GM23338 (cell line): ENCODE data around the gene CDKN1A. TPM values are rescaled to one million over a fixed set of nuclear protein-coding genes. Genes with fewer than 3 reads are reported as not detected.
A peak's percentile ranks its signal among the peaks of the same experiment; 100 is the strongest.

Source experiments
- ATAC-seq: fragments of 200-7000 bp; cut with Tn5 transposase; 3 replicates; pipeline ENCODE4 v1.9.1; 2020
- DNase-seq: peaks from one replicate; pipeline ENCODE4 v3.0.0-alpha.2; 2015; ENCODE audit warnings: low spot score
- H2AFZ ChIP-seq: fragments of 200-600 bp; sonication (generic); 2 replicates; pipeline ENCODE4 v1.8.0; 2016; ENCODE audit warnings: antibody characterized with exemption, mild to moderate bottlenecking, moderate library complexity
- H3F3A ChIP-seq: fragments of 200-600 bp; sonication (generic); replicated peaks from 2 replicates; pipeline ENCODE4 v1.8.0; 2017; ENCODE audit warnings: antibody characterized with exemption, mixed run types, low read depth
- H3K27ac ChIP-seq: fragments of 200-600 bp; sonication (generic); 2 replicates; pipeline ENCODE4 v1.6.1; 2016; ENCODE audit warnings: low read depth
- H3K27me3 ChIP-seq: fragments of 200-600 bp; sonication (generic); 2 replicates; pipeline ENCODE4 v1.8.0; 2016; ENCODE audit warnings: mild to moderate bottlenecking, mixed run types, moderate library complexity; ENCODE audit not compliant: insufficient read depth
- H3K36me3 ChIP-seq: fragments of 200-600 bp; sonication (generic); 2 replicates; pipeline ENCODE4 v1.8.0; 2016; ENCODE audit warnings: mild to moderate bottlenecking; ENCODE audit not compliant: insufficient read depth
- H3K4me1 ChIP-seq: fragments of 200-600 bp; sonication (generic); 2 replicates; pipeline ENCODE4 v1.8.0; 2016; ENCODE audit warnings: mild to moderate bottlenecking, moderate library complexity; ENCODE audit not compliant: insufficient read depth
- H3K4me2 ChIP-seq: fragments of 200-600 bp; sonication (generic); 2 replicates; pipeline ENCODE4 v1.7.1; 2017; ENCODE audit warnings: mixed run types
- H3K4me3 ChIP-seq: fragments of 200-600 bp; sonication (generic); 2 replicates; pipeline ENCODE4 v1.6.1; 2016; ENCODE audit warnings: mixed run types
- H3K79me2 ChIP-seq: fragments of 200-600 bp; sonication (generic); replicated peaks from 2 replicates; pipeline ENCODE4 v1.8.0; 2017; ENCODE audit warnings: mild to moderate bottlenecking; ENCODE audit not compliant: insufficient read depth
- H3K9me2 ChIP-seq: fragments of 200-600 bp; sonication (generic); 2 replicates; pipeline ENCODE4 v1.8.0; 2017; ENCODE audit not compliant: insufficient read depth
- H4K20me1 ChIP-seq: fragments of 200-600 bp; sonication (generic); replicated peaks from 2 replicates; pipeline ENCODE4 v1.8.0; 2017; ENCODE audit warnings: mild to moderate bottlenecking; ENCODE audit not compliant: insufficient read depth
- H3K27ac Mint-ChIP-seq: 2 replicates; pipeline ENCODE4 v1.8.0; 2020; ENCODE audit warnings: inconsistent platforms, mild to moderate bottlenecking, moderate library complexity, mixed read lengths
- H3K27me3 Mint-ChIP-seq: 3 replicates; pipeline ENCODE4 v1.8.0; 2022; ENCODE audit warnings: low read depth, mild to moderate bottlenecking, moderate library complexity, mixed read lengths, inconsistent platforms; ENCODE audit not compliant: insufficient read depth, poor library complexity
- H3K36me3 Mint-ChIP-seq: 3 replicates; pipeline ENCODE4 v1.8.0; 2021; ENCODE audit warnings: low read depth, mild to moderate bottlenecking, inconsistent platforms, moderate library complexity, mixed read lengths
- H3K4me1 Mint-ChIP-seq: 3 replicates; pipeline ENCODE4 v1.8.0; 2020; ENCODE audit warnings: mild to moderate bottlenecking, inconsistent platforms, mixed read lengths
- H3K4me3 Mint-ChIP-seq: 3 replicates; pipeline ENCODE4 v1.8.0; 2021; ENCODE audit warnings: moderate library complexity, mild to moderate bottlenecking, inconsistent platforms, mixed read lengths
- H3K9me3 Mint-ChIP-seq: 3 replicates; pipeline ENCODE4 v1.8.0; 2020; ENCODE audit warnings: moderate library complexity, mild to moderate bottlenecking, inconsistent platforms, mixed read lengths
- EZH2 ChIP-seq: fragments of 200-600 bp; sonication (generic); IDR thresholded peaks from one replicate; pipeline ENCODE4 v1.8.0; 2017; ENCODE audit warnings: antibody characterized with exemption, mild to moderate bottlenecking, low read depth; ENCODE audit not compliant: unreplicated experiment
- EZH2phosphoT487 ChIP-seq: fragments of 200-600 bp; sonication (generic); IDR thresholded peaks from one replicate; pipeline ENCODE4 v1.8.1; 2018; ENCODE audit warnings: antibody characterized with exemption; ENCODE audit not compliant: unreplicated experiment
- JUNB ChIP-seq: IDR thresholded peaks from one replicate; pipeline ENCODE4 v1.6.1; 2016; ENCODE audit warnings: antibody characterized with exemption; ENCODE audit not compliant: unreplicated experiment
- POLR2AphosphoS5 ChIP-seq: IDR thresholded peaks from 2 replicates; pipeline ENCODE4 v1.6.1; 2016; ENCODE audit warnings: antibody characterized with exemption, low read depth
- STAT1 ChIP-seq: IDR thresholded peaks from one replicate; pipeline ENCODE4 v1.6.1; 2016; ENCODE audit warnings: antibody characterized with exemption; ENCODE audit not compliant: unreplicated experiment
- ZNF114 ChIP-seq: fragments of 250-450 bp; sonication (Bioruptor Pico); IDR thresholded peaks from 2 replicates; pipeline ENCODE4 v1.5.0; 2020; ENCODE audit warnings: mild to moderate bottlenecking, moderate library complexity
- ZNF331 ChIP-seq: fragments of 250-450 bp; sonication (Bioruptor Pico); IDR thresholded peaks from 2 replicates; pipeline ENCODE4 v1.5.0; 2020; ENCODE audit warnings: low read depth, mild to moderate bottlenecking, moderate library complexity
- polyA plus RNA-seq: library from polyadenylated mRNA; unstranded; fragments of >200 nt; fragmentation: Nextera tagmentation; extraction: Ambion mirVana; gene quantifications from 2 replicates; pipeline ENCODE4 v1.2.1, GENCODE V29; 2016
- total RNA-seq: library from RNA; depleted of rRNA; stranded (reverse); fragments of >200 nt; shearing (Covaris generic); gene quantifications from 2 replicates; pipeline ENCODE4 v1.2.3, GENCODE V29; 2014
- TF ChIP-seq, protein P1 (sequence below), 2 experiments: fragments of 200-600 bp in 1 of 2; sonication (generic) in 1 of 2; conservative IDR thresholded peaks; 2 replicates each; pipeline versions ENCODE4 v1.5.1 to v1.6.1; 2016 to 2017; ENCODE audit warnings: antibody characterized with exemption in 2 of 2, low read depth in 2 of 2, mild to moderate bottlenecking in 2 of 2, moderate library complexity in 1 of 2
- TF ChIP-seq, protein P2 (sequence below): fragments of 250-450 bp; sonication (Bioruptor Pico); IDR thresholded peaks from 2 replicates; pipeline ENCODE4 v1.5.0; 2020; ENCODE audit warnings: mild to moderate bottlenecking, moderate library complexity
- TF ChIP-seq, protein P3 (sequence below): IDR thresholded peaks from one replicate; pipeline ENCODE4 v1.6.1; 2018; ENCODE audit warnings: antibody characterized with exemption; ENCODE audit not compliant: unreplicated experiment

CDKN1A gene
- total and polyA plus RNA-seq, 2 experiments from 2014 or later, result 31.5 to 45.6 TPM

DNA sequence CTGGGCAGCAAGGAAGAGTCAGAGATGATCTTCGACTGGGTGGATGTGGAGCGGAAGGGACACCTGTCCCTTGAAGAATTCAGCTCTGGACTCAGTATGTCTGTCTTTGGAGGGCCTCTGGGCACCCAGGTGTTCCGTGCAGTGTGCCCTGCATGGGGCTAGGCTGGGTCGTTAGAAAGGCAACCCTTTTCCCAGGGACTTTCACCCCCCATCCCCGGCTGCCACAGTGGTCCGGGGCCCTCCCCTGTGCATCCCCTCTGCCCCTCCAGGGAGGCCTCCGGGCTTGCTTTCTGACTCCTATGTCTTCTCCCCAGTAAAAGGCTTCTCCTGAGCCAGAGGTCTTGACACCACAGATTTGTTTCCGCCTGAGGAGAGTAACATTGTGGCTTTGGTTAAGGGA, 35.3 kb downstream of the CDKN1A start:
- H3K4me1 Mint-ChIP-seq, result no peaks in the 10 kb centered on the region
- no peak for DNase-seq

DNA sequence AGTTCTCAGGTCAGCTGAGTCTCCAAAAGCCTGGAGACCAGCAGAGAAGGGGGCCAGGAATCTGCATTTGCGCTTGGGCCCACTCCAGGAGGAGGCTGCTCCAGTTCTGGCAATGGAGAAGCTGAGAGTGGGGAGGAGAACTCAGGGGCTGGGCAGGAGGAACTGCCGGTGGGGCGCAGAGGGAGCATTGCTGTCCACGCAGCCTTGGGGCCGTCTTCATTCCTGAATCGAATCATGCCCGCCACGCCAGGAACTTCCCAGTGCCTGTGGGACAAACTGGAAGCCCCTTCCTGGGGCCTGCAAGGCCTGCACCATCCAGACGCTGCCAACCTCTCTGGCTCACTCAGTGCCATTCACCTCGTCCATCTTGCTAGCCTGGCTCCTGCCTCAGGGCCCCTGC, 36.0 kb downstream of the CDKN1A start:
- no peak overlapping the region for H3K27ac ChIP-seq
- no peak overlapping the region for H3K4me2 ChIP-seq
- no peaks in the 10 kb centered on the region for H3K27me3 ChIP-seq
- TF ChIP-seq, protein P1, sequence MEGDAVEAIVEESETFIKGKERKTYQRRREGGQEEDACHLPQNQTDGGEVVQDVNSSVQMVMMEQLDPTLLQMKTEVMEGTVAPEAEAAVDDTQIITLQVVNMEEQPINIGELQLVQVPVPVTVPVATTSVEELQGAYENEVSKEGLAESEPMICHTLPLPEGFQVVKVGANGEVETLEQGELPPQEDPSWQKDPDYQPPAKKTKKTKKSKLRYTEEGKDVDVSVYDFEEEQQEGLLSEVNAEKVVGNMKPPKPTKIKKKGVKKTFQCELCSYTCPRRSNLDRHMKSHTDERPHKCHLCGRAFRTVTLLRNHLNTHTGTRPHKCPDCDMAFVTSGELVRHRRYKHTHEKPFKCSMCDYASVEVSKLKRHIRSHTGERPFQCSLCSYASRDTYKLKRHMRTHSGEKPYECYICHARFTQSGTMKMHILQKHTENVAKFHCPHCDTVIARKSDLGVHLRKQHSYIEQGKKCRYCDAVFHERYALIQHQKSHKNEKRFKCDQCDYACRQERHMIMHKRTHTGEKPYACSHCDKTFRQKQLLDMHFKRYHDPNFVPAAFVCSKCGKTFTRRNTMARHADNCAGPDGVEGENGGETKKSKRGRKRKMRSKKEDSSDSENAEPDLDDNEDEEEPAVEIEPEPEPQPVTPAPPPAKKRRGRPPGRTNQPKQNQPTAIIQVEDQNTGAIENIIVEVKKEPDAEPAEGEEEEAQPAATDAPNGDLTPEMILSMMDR (conservative IDR thresholded peaks at IDR 0.05; ENCODE audit: low read depth in 2 of 2), result no peak
- no peak for TF ChIP-seq JUNB
- TF ChIP-seq POLR2AphosphoS5, result no peak
- TF ChIP-seq, protein P2, sequence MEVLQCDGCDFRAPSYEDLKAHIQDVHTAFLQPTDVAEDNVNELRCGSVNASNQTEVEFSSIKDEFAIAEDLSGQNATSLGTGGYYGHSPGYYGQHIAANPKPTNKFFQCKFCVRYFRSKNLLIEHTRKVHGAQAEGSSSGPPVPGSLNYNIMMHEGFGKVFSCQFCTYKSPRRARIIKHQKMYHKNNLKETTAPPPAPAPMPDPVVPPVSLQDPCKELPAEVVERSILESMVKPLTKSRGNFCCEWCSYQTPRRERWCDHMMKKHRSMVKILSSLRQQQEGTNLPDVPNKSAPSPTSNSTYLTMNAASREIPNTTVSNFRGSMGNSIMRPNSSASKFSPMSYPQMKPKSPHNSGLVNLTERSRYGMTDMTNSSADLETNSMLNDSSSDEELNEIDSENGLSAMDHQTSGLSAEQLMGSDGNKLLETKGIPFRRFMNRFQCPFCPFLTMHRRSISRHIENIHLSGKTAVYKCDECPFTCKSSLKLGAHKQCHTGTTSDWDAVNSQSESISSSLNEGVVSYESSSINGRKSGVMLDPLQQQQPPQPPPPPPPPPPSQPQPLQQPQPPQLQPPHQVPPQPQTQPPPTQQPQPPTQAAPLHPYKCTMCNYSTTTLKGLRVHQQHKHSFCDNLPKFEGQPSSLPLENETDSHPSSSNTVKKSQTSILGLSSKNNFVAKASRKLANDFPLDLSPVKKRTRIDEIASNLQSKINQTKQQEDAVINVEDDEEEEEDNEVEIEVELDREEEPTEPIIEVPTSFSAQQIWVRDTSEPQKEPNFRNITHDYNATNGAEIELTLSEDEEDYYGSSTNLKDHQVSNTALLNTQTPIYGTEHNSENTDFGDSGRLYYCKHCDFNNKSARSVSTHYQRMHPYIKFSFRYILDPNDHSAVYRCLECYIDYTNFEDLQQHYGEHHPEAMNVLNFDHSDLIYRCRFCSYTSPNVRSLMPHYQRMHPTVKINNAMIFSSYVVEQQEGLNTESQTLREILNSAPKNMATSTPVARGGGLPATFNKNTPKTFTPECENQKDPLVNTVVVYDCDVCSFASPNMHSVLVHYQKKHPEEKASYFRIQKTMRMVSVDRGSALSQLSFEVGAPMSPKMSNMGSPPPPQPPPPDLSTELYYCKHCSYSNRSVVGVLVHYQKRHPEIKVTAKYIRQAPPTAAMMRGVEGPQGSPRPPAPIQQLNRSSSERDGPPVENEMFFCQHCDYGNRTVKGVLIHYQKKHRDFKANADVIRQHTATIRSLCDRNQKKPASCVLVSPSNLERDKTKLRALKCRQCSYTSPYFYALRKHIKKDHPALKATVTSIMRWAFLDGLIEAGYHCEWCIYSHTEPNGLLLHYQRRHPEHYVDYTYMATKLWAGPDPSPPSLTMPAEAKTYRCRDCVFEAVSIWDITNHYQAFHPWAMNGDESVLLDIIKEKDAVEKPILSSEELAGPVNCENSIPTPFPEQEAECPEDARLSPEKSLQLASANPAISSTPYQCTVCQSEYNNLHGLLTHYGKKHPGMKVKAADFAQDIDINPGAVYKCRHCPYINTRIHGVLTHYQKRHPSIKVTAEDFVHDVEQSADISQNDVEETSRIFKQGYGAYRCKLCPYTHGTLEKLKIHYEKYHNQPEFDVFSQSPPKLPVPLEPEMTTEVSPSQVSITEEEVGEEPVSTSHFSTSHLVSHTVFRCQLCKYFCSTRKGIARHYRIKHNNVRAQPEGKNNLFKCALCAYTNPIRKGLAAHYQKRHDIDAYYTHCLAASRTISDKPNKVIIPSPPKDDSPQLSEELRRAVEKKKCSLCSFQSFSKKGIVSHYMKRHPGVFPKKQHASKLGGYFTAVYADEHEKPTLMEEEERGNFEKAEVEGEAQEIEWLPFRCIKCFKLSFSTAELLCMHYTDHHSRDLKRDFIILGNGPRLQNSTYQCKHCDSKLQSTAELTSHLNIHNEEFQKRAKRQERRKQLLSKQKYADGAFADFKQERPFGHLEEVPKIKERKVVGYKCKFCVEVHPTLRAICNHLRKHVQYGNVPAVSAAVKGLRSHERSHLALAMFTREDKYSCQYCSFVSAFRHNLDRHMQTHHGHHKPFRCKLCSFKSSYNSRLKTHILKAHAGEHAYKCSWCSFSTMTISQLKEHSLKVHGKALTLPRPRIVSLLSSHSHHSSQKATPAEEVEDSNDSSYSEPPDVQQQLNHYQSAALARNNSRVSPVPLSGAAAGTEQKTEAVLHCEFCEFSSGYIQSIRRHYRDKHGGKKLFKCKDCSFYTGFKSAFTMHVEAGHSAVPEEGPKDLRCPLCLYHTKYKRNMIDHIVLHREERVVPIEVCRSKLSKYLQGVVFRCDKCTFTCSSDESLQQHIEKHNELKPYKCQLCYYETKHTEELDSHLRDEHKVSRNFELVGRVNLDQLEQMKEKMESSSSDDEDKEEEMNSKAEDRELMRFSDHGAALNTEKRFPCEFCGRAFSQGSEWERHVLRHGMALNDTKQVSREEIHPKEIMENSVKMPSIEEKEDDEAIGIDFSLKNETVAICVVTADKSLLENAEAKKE (CRISPR knock-in tag), result no peak
- TF ChIP-seq EZH2, result no peak
- TF ChIP-seq EZH2phosphoT487, result no peak
- no peak for TF ChIP-seq STAT1

More for the DNA sequence above, 35.3 kb downstream of the CDKN1A start:
- ATAC-seq, result no peak
- no peaks in the 10 kb centered on the region for H3K79me2 ChIP-seq
- Mint-ChIP-seq H3K9me3 (no peaks in the 10 kb centered on the region), H3K4me3 (no peak overlapping the region), H3K27ac (no peak overlapping the region), H3K27me3 (no peaks in the 10 kb centered on the region), H3K36me3 (no peaks in the 10 kb centered on the region)
- no peaks in the 10 kb centered on the region for H3K27me3 ChIP-seq
- no peaks in the 10 kb centered on the region for H3F3A ChIP-seq
- no peak overlapping the region for H3K4me3 ChIP-seq
- H3K36me3 ChIP-seq, result no peaks in the 10 kb centered on the region
- H3K27ac ChIP-seq, result no peak overlapping the region
- H3K4me2 ChIP-seq, result no peak overlapping the region
- H2AFZ ChIP-seq, result no peak overlapping the region
- TF ChIP-seq EZH2 (no peak), JUNB (no peak), ZNF331 (CRISPR knock-in tag) (no peak), STAT1 (no peak), POLR2AphosphoS5 (no peak), ZNF114 (no peak)
- TF ChIP-seq, protein P3, sequence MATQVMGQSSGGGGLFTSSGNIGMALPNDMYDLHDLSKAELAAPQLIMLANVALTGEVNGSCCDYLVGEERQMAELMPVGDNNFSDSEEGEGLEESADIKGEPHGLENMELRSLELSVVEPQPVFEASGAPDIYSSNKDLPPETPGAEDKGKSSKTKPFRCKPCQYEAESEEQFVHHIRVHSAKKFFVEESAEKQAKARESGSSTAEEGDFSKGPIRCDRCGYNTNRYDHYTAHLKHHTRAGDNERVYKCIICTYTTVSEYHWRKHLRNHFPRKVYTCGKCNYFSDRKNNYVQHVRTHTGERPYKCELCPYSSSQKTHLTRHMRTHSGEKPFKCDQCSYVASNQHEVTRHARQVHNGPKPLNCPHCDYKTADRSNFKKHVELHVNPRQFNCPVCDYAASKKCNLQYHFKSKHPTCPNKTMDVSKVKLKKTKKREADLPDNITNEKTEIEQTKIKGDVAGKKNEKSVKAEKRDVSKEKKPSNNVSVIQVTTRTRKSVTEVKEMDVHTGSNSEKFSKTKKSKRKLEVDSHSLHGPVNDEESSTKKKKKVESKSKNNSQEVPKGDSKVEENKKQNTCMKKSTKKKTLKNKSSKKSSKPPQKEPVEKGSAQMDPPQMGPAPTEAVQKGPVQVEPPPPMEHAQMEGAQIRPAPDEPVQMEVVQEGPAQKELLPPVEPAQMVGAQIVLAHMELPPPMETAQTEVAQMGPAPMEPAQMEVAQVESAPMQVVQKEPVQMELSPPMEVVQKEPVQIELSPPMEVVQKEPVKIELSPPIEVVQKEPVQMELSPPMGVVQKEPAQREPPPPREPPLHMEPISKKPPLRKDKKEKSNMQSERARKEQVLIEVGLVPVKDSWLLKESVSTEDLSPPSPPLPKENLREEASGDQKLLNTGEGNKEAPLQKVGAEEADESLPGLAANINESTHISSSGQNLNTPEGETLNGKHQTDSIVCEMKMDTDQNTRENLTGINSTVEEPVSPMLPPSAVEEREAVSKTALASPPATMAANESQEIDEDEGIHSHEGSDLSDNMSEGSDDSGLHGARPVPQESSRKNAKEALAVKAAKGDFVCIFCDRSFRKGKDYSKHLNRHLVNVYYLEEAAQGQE, result no peak
- H3K9me2 ChIP-seq, result no peaks in the 10 kb centered on the region
- no peaks in the 10 kb centered on the region for H4K20me1 ChIP-seq
- H3K4me1 ChIP-seq, result no peaks in the 10 kb centered on the region

More for the DNA sequence above, 36.0 kb downstream of the CDKN1A start:
- no peak overlapping the region for H3K4me3 ChIP-seq
- no peaks in the 10 kb centered on the region for H3K9me2 ChIP-seq
- ATAC-seq (no peak), DNase-seq (no peak)
- no peaks in the 10 kb centered on the region for H3K79me2 ChIP-seq
- no peaks in the 10 kb centered on the region for H3K4me1 Mint-ChIP-seq
- H2AFZ ChIP-seq, result 0 out of 2 replicates have a peak overlapping the region, but pooled peaks have one; percentile 69
- H3K27me3 Mint-ChIP-seq, result no peaks in the 10 kb centered on the region
- no peak overlapping the region for H3K27ac Mint-ChIP-seq
- no peaks in the 10 kb centered on the region for H3K9me3 Mint-ChIP-seq
- H3F3A ChIP-seq, result no peaks in the 10 kb centered on the region
- no peak overlapping the region for H3K4me3 Mint-ChIP-seq
- no peaks in the 10 kb centered on the region for H3K36me3 Mint-ChIP-seq
- no peaks in the 10 kb centered on the region for H3K36me3 ChIP-seq
- H4K20me1 ChIP-seq, result no peaks in the 10 kb centered on the region
- no peaks in the 10 kb centered on the region for H3K4me1 ChIP-seq
